Tibial nerve (tissue), 3 donors: Measurements from ENCODE around the gene SCT.

Source experiments
- CTCF ChIP-seq, 5 experiments: fragments of 200-600 bp in 3 of 5; fragments of 450-650 bp in 2 of 5; sonication (generic) in 3 of 5; IDR thresholded peaks; one replicate each; pipeline ENCODE4 v1.5.1; 2016 to 2019; ENCODE audit warnings: antibody characterized with exemption in 5 of 5, mild to moderate bottlenecking in 3 of 5, moderate library complexity in 2 of 5
- POLR2A ChIP-seq, 2 donors: fragments of 450-650 bp; IDR thresholded peaks; one replicate each; pipeline ENCODE4 v1.6.1; 2017; ENCODE audit warnings: antibody characterized with exemption in 2 of 2, mild to moderate bottlenecking in 2 of 2, moderate library complexity in 2 of 2

GRCh38 chr11:612201-612960, 14.6 kb downstream of the SCT start:
- no peak for TF ChIP-seq CTCF (IDR thresholded peaks at IDR 0.05)
- TF ChIP-seq POLR2A (IDR thresholded peaks at IDR 0.05) = no peak
